GM18520 (cell line): ENCODE data around the gene ADPRHL1.
"Not testable (repeated sequence)": the region's sequence is repeated elsewhere in the genome, so short reads cannot be mapped to it uniquely, and the experiment has no call there.

Experiments
- ATAC-seq: cut with Tn5 transposase; IDR thresholded peaks from one replicate; pipeline ENCODE4 v1.9.1; 2021; ENCODE audit not compliant: unreplicated experiment

ADPRHL1 gene

GRCh38 chr13:113479179-113479578 is 25.9 kb upstream of the ADPRHL1 start:
- ATAC-seq: no peak

- ATAC-seq: no peak
Measured at GRCh38 chr13:113477724-113478123, 24.4 kb upstream of the ADPRHL1 start.

- ATAC-seq: no peak
Measured at GRCh38 chr13:113476811-113477210, 23.5 kb upstream of the ADPRHL1 start.

GRCh38 chr13:113475911-113476310 is 22.6 kb upstream of the ADPRHL1 start:
- no peak for ATAC-seq

GRCh38 chr13:113475280-113475679 is 22.0 kb upstream of the ADPRHL1 start:
- no peak for ATAC-seq

GRCh38 chr13:113474179-113474578 is 20.9 kb upstream of the ADPRHL1 start:
- ATAC-seq: no peak

- ATAC-seq: no peak
Measured at GRCh38 chr13:113472355-113473025, 19.2 kb upstream of the ADPRHL1 start.

- no peak for ATAC-seq
Measured at GRCh38 chr13:113471844-113472243, 18.6 kb upstream of the ADPRHL1 start.

GRCh38 chr13:113470635-113471163 is 17.4 kb upstream of the ADPRHL1 start:
- ATAC-seq: not testable (repeated sequence)

GRCh38 chr13:113470073-113470472 is 16.8 kb upstream of the ADPRHL1 start:
- no peak for ATAC-seq

GRCh38 chr13:113469582-113469981 is 16.3 kb upstream of the ADPRHL1 start:
- no peak for ATAC-seq

GRCh38 chr13:113468472-113469201 is 15.3 kb upstream of the ADPRHL1 start:
- ATAC-seq: no peak

- ATAC-seq: no peak
Measured at GRCh38 chr13:113468029-113468428, 14.7 kb upstream of the ADPRHL1 start.

GRCh38 chr13:113466383-113466782 is 13.1 kb upstream of the ADPRHL1 start:
- ATAC-seq: no peak

- ATAC-seq: no peak
Measured at GRCh38 chr13:113465300-113465699, 12.0 kb upstream of the ADPRHL1 start.

- ATAC-seq: no peak
Measured at GRCh38 chr13:113464476-113464875, 11.2 kb upstream of the ADPRHL1 start.

- no peak for ATAC-seq
Measured at GRCh38 chr13:113461022-113461751, 7.9 kb upstream of the ADPRHL1 start.

GRCh38 chr13:113460599-113460998 is 7.3 kb upstream of the ADPRHL1 start:
- ATAC-seq: no peak

GRCh38 chr13:113460064-113460555 is 6.8 kb upstream of the ADPRHL1 start:
- no peak for ATAC-seq

- ATAC-seq: no peak
Measured at GRCh38 chr13:113458253-113459065, 5.2 kb upstream of the ADPRHL1 start.

- ATAC-seq: no peak
Measured at GRCh38 chr13:113457510-113457909, 4.2 kb upstream of the ADPRHL1 start.
